Activated CD8-positive, alpha-beta memory T cell treated with anti-CD3 and anti-CD28 coated beads, Interleukin-2, amount 50 U/mL, for 48 hours (primary cell): ENCODE measurements around the gene PPP6R1.
"Not testable (repeated sequence)": the region's sequence is repeated elsewhere in the genome, so short reads cannot be mapped to it uniquely, and the experiment has no call there.

Source experiments
- DNase-seq: peaks from one replicate; pipeline ENCODE4 v3.0.0-alpha.2; 2020

The PPP6R1 gene

DNA sequence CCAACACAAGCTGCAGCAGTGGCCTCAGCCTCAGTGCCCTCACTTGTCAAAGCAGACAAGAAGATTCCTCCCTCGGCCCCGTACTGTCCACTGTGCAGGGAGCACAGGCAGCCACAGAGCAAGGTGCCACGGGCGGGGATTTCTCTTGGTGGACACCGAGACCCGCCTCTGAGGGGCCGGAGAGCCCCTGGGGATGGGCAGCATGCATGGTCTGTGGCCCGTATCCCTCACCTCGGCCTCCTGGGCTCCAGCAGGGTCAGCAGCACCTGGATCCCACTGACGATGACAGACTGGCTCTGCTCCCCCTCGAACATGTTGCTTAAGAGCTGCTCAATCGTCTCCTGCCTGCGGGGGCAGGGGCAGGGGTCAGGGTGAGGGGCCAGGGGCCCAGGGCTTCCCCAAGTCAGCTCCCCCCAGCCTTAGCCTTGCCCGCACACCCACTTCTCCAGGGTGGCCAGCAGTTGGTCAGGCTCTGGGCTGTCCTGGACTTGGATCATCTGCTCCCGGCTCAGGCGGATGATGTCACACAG lies 16.8 kb downstream of the PPP6R1 start:
- DNase-seq = no peak

DNA sequence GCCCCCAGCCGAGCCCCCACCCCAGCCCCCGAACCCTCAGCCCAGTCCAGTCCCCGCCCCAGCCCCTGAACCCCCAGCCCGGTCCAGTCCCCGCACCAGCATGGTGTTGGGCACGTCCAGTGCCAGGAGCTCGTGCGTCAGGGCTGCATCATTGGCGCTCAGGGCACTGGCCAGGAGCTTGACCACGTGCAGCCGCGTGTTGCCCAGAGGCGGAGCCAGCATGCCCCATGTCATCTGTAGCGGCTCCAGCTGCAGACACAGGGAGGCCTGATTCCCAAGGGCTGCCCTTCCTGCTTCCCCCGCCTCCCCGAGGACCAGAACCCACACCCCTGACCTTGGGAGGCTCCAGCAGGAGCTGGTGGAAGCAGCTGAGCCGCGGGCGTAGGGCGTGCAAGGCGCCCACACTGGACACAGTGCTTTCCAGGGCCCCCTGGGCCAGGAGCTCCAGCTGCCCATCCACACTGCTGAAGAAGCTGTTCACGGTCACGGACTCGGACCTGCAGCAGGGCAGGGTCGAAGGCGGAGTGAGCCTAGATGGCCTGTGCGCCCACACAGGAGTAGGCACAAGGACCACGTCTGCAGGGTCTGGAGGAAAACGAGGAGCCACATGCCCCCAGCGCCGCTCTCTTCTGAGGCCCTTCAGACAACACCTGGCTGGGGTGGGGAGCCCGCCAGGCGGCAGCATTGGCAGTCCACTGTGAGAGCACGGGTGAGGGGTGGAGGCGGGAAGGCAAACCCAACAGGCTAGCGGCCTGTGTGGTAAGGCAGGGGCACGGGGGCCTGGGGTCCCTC lies 17.5 kb downstream of the PPP6R1 start:
- DNase-seq = no peak

DNA sequence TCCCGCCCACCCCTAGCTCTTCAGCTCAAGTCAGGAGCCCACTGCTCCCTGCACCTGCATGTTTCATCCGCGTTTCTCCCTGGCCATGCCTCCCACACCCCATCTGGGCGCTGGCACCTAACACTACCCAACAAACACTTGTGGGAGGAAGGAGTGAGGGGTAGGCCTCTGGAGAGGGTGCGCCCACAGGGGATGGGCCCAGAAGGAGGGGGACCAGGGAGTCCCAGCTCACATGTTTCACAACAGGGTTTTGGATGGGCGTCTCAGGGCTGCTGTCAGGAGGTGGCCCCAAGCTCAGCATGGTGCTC lies 18.1 kb downstream of the PPP6R1 start:
- DNase-seq = no peak

DNA sequence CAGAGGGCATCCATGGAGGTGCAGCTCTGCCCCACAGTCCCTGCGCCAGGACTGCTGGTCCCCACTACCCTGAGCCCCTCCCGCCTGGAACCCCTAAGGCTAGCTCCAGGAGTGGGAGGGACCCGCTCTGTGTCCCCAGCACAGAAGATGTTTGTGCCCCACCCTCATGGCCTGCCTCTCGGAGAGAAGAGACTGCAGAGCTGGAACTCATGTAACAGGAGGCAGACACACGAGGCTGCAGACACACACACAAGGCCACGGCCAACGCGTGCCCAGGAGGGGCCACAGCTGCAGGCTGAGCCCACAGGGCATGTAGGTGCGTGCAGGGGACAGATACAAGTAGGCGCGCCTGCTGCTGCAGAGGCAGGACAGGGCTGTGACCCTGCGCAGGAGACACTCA lies 19.8 kb downstream of the PPP6R1 start:
- DNase-seq = no peak

DNA sequence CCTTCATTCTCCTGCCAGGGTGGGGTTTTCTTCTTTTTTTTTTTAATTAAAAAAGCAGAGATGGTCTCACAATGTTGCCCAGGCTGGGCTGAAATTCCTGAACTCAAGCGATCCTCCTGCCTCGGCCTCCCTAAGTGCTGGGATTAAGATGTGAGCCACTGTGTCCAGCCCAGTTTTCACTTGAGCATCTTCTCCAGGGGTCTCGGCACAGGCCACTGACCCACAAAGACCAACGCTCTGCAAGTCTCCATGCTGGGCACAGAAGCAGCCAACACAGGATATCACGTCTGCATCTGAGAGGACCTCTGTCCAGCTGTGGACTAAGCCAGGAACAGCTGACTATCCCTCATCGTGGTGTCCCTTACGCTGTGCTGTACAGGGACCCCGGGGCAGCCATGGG lies 20.8 kb downstream of the PPP6R1 start:
- no peak for DNase-seq

DNA sequence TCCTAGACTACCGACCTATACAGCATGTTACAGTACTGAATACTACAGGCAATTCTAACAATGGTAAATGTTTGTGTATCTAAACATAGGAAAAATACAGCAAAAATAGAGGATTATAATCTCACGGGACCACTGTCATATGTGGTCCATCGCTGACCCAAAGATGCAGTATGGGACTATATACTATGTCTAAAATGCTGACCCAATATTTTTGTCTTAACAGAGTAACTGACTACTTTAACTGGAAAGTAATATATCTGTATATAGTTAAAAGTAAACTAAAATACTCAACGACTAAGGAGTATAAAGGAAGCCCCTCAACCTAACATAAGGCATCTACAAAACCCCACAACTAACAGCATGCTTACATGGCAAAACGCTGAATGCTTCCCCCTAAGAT lies 25.8 kb downstream of the PPP6R1 start:
- DNase-seq = no peak

DNA sequence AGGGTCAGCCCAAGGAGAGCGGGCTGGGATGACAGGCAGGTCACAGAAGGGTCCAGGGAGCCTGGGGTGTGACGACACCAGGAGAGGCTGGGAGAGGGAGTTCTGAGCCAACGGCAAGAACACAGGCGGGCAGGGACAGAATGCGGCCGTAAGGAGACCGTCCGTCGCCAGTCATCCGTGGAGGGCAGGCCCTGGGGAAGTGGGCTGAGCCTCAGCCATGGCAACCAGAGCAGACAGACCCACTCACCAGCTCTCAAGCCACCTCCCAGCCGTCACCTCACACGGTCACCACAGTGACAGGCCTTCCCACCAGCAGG lies 26.6 kb downstream of the PPP6R1 start:
- DNase-seq = no peak

GRCh38 chr19:55231391-55232285 lies 27.2 kb downstream of the PPP6R1 start:
- DNase-seq = no peak

DNA sequence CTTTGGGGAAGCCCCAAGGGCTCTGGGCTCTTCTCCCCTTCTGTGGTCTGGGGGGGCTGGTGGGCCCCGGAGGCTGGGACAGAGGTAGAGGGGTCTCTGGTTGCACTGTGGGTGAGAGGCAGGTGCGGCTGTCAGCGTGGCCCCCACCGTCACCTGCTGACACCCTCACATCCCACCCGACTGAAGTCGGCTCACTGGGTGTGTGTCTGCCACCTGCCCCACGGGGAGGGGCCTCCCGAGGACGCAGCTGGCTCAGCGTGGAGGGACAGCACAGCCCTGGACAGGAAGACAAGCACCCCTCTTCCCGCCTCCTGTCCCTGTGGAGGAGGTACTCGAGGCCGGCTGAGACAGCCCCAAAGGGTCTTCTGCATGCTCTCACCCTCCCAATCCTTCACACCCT lies 28.0 kb downstream of the PPP6R1 start:
- DNase-seq = no peak

DNA sequence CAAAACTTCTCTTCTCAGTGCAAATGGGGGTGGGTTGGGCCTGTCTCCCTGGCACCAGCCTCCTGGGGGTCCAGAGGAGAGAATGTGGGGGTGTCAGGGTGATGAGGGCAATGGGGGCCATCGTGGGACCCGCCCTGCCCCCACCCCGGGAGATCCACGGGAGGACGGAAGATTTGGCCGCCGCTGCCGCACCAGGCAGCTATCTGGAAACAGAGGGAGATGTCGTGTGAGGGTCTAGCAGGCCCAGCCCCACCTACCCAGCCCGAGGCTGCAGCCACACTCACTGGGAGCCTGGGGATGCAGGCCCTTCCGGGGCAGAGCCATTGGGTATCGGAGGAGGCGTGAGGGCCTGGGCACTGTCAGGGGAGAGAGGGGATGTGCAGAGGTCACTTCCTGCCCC lies 28.5 kb downstream of the PPP6R1 start:
- no peak for DNase-seq

DNA sequence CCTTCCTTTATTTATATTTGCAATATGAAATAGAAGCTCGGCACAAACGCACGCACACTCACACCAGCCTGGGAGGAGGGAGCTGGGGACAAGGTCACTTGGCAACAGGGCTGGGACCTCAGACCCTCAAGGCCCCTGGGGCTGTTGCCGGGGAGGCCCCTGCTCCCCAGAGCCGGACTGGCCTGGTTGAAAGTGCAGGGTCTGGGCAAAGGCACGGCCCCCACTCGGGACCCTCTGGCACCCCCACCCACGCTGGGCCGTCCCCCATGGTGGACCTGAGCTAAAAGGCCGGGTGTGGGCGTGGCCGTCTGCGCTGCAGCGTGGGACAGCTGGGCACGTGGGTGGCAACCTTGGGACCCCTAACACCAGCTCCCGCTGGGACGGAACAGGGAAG lies 29.0 kb downstream of the PPP6R1 start:
- no peak for DNase-seq

DNA sequence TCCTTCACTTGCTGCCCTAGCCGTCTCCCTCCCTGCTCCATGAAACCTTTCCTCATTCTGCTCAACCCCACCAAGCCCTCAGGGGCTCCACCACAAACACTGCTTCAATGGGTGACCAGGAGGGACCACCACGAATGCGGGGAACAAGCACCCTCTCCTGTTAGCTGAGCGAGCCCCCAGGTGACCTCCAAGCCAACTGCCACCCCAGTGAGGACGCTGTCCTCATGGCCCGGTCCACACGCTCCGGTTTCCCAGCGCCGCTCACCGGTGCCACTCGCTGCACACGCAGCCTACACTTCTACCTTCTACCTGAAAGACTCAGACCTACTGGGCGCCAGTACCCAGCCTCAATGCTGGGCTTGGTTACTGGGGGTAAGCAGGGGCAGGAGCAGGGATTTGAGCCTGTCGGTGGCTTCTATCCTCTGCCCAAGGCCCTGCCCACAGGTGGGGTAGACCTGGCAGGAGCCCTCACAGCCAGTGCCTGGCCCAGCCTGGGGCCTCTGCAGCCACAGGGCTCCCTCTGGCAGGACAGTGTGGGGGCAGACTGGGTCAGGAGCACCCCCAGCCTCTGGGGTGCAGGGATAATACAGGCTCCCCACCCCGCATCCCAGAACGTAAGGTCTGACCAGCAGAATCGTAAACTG lies 29.6 kb downstream of the PPP6R1 start:
- no peak for DNase-seq

GRCh38 chr19:55228403-55229031 lies 30.3 kb downstream of the PPP6R1 start, which contains the start of gene TMEM86B:
Gene TMEM86B, minus strand, starts transcription at chr19:55228763. Its CDS starts 22 bp downstream, at chr19:55228741.
- no peak for DNase-seq

- no peak for DNase-seq
These were observed 30.8 kb downstream of the PPP6R1 start for GRCh38 chr19:55228015-55228391.

- no peak for DNase-seq
These were observed 31.4 kb downstream of the PPP6R1 start for GRCh38 chr19:55227241-55228014.

DNA sequence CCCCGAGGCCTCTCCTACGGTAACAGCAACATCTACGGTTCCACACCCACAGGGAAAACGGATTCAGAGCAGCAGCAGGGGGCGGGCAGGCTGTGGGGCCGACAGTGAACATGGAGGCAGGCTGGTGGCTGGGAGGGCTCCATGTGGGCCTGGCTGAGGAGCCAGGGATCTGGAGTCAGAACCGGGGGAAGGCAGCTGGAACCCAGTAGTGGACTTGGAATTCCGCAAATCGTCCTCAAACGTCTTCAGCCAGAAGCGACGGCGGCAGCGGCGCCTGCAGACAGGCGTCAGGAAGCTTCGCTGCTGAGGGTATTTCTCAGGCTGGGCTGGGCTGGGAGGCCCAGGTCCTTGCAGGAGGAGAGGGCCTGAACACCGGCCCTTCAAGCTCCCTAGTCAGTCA lies 32.0 kb downstream of the PPP6R1 start:
- no peak for DNase-seq

GRCh38 chr19:55226273-55226672 lies 32.5 kb downstream of the PPP6R1 start:
- DNase-seq = no peak

- DNase-seq = no peak
These were observed 33.3 kb downstream of the PPP6R1 start for GRCh38 chr19:55225415-55225958.

- DNase-seq = not testable (repeated sequence)
These were observed 34.0 kb downstream of the PPP6R1 start for GRCh38 chr19:55224679-55225414.

GRCh38 chr19:55224038-55224665 lies 34.7 kb downstream of the PPP6R1 start:
- DNase-seq = no peak
